Measurements from ENCODE around the gene TGFB3. TPM values are rescaled to one million over a fixed set of nuclear protein-coding genes. Genes with fewer than 3 reads are reported as not detected.

TGFB3 gene
- total RNA-seq, 6 donors from 2014 or later: 6.5 to 28.6 (median 12.3) TPM

- WGBS, 2 donors: 97% methylated on average over 2 of the region's 2 CpGs
- ATAC-seq (ENCODE audit: low FRiP score in 2 of 2) (no peak), DNase-seq (no peak)
- Histone ChIP-seq H3K4me1 (no peaks in the 10 kb centered on the region), H3K9me3 (peaks cover 0 to 8% (median 5%) of the 10 kb centered on the region in 4 donors), H3K27me3 (no peaks in the 10 kb centered on the region), H3K4me3 (no peak overlapping the region), H3K36me3 (peaks cover 0 to 32% (median 19%) of the 10 kb centered on the region in 4 donors), H3K27ac (no peak overlapping the region)
- TF ChIP-seq POLR2A (IDR thresholded peaks at IDR 0.05) (no peak), EP300 (IDR thresholded peaks at IDR 0.05) (no peak), POLR2AphosphoS5 (IDR thresholded peaks at IDR 0.05) (no peak)
- TF ChIP-seq, protein P1, sequence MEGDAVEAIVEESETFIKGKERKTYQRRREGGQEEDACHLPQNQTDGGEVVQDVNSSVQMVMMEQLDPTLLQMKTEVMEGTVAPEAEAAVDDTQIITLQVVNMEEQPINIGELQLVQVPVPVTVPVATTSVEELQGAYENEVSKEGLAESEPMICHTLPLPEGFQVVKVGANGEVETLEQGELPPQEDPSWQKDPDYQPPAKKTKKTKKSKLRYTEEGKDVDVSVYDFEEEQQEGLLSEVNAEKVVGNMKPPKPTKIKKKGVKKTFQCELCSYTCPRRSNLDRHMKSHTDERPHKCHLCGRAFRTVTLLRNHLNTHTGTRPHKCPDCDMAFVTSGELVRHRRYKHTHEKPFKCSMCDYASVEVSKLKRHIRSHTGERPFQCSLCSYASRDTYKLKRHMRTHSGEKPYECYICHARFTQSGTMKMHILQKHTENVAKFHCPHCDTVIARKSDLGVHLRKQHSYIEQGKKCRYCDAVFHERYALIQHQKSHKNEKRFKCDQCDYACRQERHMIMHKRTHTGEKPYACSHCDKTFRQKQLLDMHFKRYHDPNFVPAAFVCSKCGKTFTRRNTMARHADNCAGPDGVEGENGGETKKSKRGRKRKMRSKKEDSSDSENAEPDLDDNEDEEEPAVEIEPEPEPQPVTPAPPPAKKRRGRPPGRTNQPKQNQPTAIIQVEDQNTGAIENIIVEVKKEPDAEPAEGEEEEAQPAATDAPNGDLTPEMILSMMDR (IDR thresholded peaks at IDR 0.05): no peak
Measured at GRCh38 chr14:76007852-76008251, 26.1 kb upstream of the TGFB3 start.

DNA sequence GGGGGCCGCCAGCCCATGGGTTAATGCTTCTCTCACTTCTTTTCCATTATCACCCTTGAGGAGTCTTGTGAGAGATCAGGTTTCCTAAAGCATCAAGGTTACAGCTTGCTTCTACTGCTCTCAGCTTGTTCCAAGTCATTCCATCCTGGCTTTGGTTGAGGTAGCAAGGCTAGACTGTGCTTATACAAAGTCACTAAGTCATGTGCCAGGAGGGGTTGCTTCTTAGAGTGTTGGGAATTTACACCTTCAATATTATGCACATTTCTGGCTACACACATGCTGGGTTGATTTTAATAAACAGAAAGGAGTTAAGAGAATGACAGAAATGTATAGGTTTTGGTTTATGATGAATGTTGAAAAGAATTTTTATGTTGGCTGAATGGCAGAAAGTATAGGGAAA lies 25.6 kb upstream of the TGFB3 start:
- Histone ChIP-seq H3K9me3 (peaks cover 0 to 8% (median 5%) of the 10 kb centered on the region in 4 donors), H3K36me3 (peaks cover 0 to 32% (median 17%) of the 10 kb centered on the region in 4 donors), H3K4me3 (no peak overlapping the region), H3K27me3 (no peaks in the 10 kb centered on the region), H3K4me1 (no peaks in the 10 kb centered on the region), H3K27ac (no peak overlapping the region)
- ATAC-seq (ENCODE audit: low FRiP score in 2 of 2) (no peak), DNase-seq (no peak)
- TF ChIP-seq EP300 (IDR thresholded peaks at IDR 0.05): no peak
- TF ChIP-seq POLR2AphosphoS5 (IDR thresholded peaks at IDR 0.05): no peak
- no peak for TF ChIP-seq POLR2A (IDR thresholded peaks at IDR 0.05)
- TF ChIP-seq, protein P1 (IDR thresholded peaks at IDR 0.05): no peak
- 94% methylated on average over 1 of the region's 1 CpG for WGBS, 2 donors

DNA sequence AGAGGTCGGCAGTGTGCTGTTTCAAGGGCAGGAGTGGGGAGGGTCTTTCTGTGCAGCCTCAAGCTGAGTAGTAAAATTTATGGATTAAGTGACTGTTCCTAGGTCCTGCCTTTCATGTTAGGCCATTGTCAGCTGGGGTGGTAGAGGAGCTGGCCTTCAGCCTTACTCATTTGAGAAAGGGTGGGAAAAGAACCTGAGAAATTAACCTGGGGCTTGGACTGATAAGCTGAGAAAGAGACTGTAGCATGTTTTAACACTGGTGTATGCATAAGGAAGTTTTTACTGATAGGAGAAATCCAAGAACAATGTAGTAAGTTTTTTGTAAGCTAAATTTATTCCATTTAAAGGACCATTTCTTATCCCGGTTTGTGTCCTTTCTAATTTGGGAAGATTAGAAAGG lies 24.5 kb upstream of the TGFB3 start:
- TF ChIP-seq EP300 (IDR thresholded peaks at IDR 0.05) (no peak), POLR2A (IDR thresholded peaks at IDR 0.05) (no peak), POLR2AphosphoS5 (IDR thresholded peaks at IDR 0.05) (no peak)
- TF ChIP-seq, protein P1 (IDR thresholded peaks at IDR 0.05): no peak
- no peak overlapping the region for H3K4me3 ChIP-seq
- no peak for DNase-seq
- H3K9me3 ChIP-seq: peaks cover 0 to 8% (median 5%) of the 10 kb centered on the region in 4 donors
- 92 to 93% methylated on average over 2 of the region's 2 CpGs for WGBS, 2 donors
- peaks cover 0 to 37% (median 19%) of the 10 kb centered on the region in 4 donors for H3K36me3 ChIP-seq
- no peak for ATAC-seq (ENCODE audit: low FRiP score in 2 of 2)
- H3K27me3 ChIP-seq: no peaks in the 10 kb centered on the region
- no peaks in the 10 kb centered on the region for H3K4me1 ChIP-seq
- no peak overlapping the region for H3K27ac ChIP-seq

GRCh38 chr14:76002383-76002782 lies 20.6 kb upstream of the TGFB3 start:
- no peaks in the 10 kb centered on the region for H3K4me1 ChIP-seq
- DNase-seq: no peak
- ATAC-seq (ENCODE audit: low FRiP score in 2 of 2): no peak
- no peak overlapping the region for H3K4me3 ChIP-seq
- 88 to 97% methylated on average over 1 of the region's 1 CpG for WGBS, 2 donors
- no peaks in the 10 kb centered on the region for H3K27me3 ChIP-seq
- H3K9me3 ChIP-seq: peaks cover 0 to 8% (median 5%) of the 10 kb centered on the region in 4 donors
- no peak overlapping the region for H3K27ac ChIP-seq
- H3K36me3 ChIP-seq: peaks cover 0 to 57% (median 24%) of the 10 kb centered on the region in 4 donors
- TF ChIP-seq EP300 (IDR thresholded peaks at IDR 0.05) (no peak), POLR2AphosphoS5 (IDR thresholded peaks at IDR 0.05) (no peak), POLR2A (IDR thresholded peaks at IDR 0.05) (no peak)
- TF ChIP-seq, protein P1 (IDR thresholded peaks at IDR 0.05): no peak

GRCh38 chr14:75999511-76000190 lies 17.9 kb upstream of the TGFB3 start:
- Histone ChIP-seq H3K4me1 (no peaks in the 10 kb centered on the region), H3K27me3 (no peaks in the 10 kb centered on the region), H3K4me3 (no peak overlapping the region), H3K9me3 (peaks cover 0 to 3% (median under 1%) of the 10 kb centered on the region in 4 donors), H3K36me3 (peaks cover 0 to 41% (median 15%) of the 10 kb centered on the region in 4 donors), H3K27ac (no peak overlapping the region)
- WGBS, 2 donors: 83 to 88% methylated on average over 6 of the region's 6 CpGs
- ATAC-seq (ENCODE audit: low FRiP score in 2 of 2) (peak in 1 of 2 donors; percentile 44), DNase-seq (no peak)
- no peak for TF ChIP-seq EP300 (IDR thresholded peaks at IDR 0.05)
- no peak for TF ChIP-seq POLR2AphosphoS5 (IDR thresholded peaks at IDR 0.05)
- TF ChIP-seq, protein P1 (IDR thresholded peaks at IDR 0.05): no peak
- no peak for TF ChIP-seq POLR2A (IDR thresholded peaks at IDR 0.05)

All from upper lobe of left lung (tissue), 6 donors.